PC-3 (cell line): Measurements from ENCODE around the gene NOSIP.

Experiments used
- EZH2phosphoT487 ChIP-seq: fragments of 300-600 bp; sonication (generic); IDR thresholded peaks from 2 replicates; pipeline ENCODE4 v1.6.1; 2018; ENCODE audit warnings: mild to moderate bottlenecking, antibody characterized with exemption, low read length, borderline replicate concordance
- TF ChIP-seq, protein P1 (sequence below): fragments of 300-600 bp; sonication (generic); conservative IDR thresholded peaks from 2 replicates; pipeline ENCODE4 v1.5.1; 2017; ENCODE audit warnings: antibody characterized with exemption, low read depth, mild to moderate bottlenecking, low read length

- TF ChIP-seq, protein P1, sequence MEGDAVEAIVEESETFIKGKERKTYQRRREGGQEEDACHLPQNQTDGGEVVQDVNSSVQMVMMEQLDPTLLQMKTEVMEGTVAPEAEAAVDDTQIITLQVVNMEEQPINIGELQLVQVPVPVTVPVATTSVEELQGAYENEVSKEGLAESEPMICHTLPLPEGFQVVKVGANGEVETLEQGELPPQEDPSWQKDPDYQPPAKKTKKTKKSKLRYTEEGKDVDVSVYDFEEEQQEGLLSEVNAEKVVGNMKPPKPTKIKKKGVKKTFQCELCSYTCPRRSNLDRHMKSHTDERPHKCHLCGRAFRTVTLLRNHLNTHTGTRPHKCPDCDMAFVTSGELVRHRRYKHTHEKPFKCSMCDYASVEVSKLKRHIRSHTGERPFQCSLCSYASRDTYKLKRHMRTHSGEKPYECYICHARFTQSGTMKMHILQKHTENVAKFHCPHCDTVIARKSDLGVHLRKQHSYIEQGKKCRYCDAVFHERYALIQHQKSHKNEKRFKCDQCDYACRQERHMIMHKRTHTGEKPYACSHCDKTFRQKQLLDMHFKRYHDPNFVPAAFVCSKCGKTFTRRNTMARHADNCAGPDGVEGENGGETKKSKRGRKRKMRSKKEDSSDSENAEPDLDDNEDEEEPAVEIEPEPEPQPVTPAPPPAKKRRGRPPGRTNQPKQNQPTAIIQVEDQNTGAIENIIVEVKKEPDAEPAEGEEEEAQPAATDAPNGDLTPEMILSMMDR, result no peak
- TF ChIP-seq EZH2phosphoT487, result no peak
Observed at GRCh38 chr19:49559443-49559842, 20.9 kb downstream of the NOSIP start.
